Lower lobe of right lung (tissue), 2 donors: ENCODE measurements around the gene TRAPPC10. TPM values are rescaled to one million over a fixed set of nuclear protein-coding genes. Genes with fewer than 3 reads are reported as not detected.

Experiments
- ATAC-seq, 2 donors: fragments of 200-7000 bp; cut with Tn5 transposase; one replicate each; pipeline ENCODE4 v1.9.1; 2020 to 2022; ENCODE audit warnings: mild to moderate bottlenecking in 2 of 2, moderate library complexity in 2 of 2
- DNase-seq: peaks from one replicate; pipeline ENCODE4 v3.0.0-alpha.2; 2020
- H3K27ac ChIP-seq: fragments of 200-600 bp; one replicate; pipeline ENCODE4 v1.8.0; 2022
- H3K27me3 ChIP-seq: fragments of 200-600 bp; one replicate; pipeline ENCODE4 v1.8.0; 2022; ENCODE audit warnings: low read depth
- H3K36me3 ChIP-seq: fragments of 200-600 bp; one replicate; pipeline ENCODE4 v1.8.0; 2022; ENCODE audit warnings: mild to moderate bottlenecking
- H3K4me1 ChIP-seq: fragments of 200-600 bp; one replicate; pipeline ENCODE4 v1.8.0; 2022
- H3K4me3 ChIP-seq: fragments of 200-600 bp; one replicate; pipeline ENCODE4 v1.8.0; 2022; ENCODE audit warnings: mild to moderate bottlenecking
- H3K9me3 ChIP-seq: fragments of 200-600 bp; one replicate; pipeline ENCODE4 v1.8.0; 2022
- CTCF ChIP-seq: fragments of 200-600 bp; IDR thresholded peaks from one replicate; pipeline ENCODE4 v1.8.0; 2022; ENCODE audit warnings: antibody characterized with exemption, mild to moderate bottlenecking
- intact Hi-C: fragments of 100-400 bp; cut with DNase I; formaldehyde crosslinking; loops from one replicate; pipeline ENCODE4 v1.11.0; 2022
- total RNA-seq: library from RNA; stranded (reverse); fragmentation: NEBNext Ultra II Directional; extraction: Animal tissue kit (Norgen Biotek cat#: 25700); gene quantifications from one replicate; pipeline ENCODE4 v1.2.1, GENCODE V29; 2021
- donor health status: DM: no; HTN: yes; CAD: no; lungs with severe emphysema.

Gene TRAPPC10
- total RNA-seq, 1 donor from 2014 or later: 47.4 TPM

- no peak for DNase-seq
- Histone ChIP-seq H3K27me3 (no peaks in the 10 kb centered on the region), H3K4me3 (no peak overlapping the region), H3K4me1 (peaks cover 54% of the 10 kb centered on the region), H3K36me3 (peaks cover 100% of the 10 kb centered on the region), H3K9me3 (no peaks in the 10 kb centered on the region), H3K27ac (peak overlapping the region; percentile 69)
- no peak for TF ChIP-seq CTCF
- ATAC-seq: peak; percentile 35 to 61
- intact Hi-C loops: no loop called here
Measured at GRCh38 chr21:44082648-44083440, 70.7 kb downstream of the TRAPPC10 start.

DNA sequence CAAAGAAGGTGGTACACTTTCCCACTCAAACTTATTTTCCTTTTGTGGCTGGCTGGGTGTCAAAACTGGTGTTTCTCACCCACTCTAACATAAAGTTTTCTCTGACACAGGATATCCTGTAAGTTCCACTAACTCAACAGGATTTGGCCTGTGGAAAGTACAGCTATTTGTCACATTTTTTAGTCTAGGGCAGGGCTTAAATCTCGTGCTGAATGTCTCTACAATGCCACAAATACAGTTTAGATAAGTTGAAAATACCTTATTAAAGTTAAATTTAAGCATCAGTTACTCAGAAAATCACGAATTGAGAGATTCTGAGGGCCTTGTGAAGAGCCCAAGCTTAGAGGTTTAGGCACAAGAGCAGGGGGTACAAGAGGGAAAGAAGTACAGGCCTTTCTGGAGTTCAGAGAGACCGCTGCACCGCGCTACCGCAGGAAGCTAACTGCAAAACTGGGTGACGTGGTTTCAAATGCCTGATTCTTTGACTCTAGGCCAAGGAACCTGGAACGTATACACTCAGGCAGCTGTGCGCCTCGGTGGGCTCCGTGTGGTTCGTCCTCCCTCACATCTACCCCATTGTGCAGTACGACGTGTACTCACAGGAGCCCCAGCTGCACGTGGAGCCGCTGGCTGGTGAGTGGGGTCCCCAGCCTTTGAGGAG is 71.7 kb downstream of the TRAPPC10 start:
- H3K27ac ChIP-seq: peak overlapping the region; percentile 69
- intact Hi-C loops: no loop called here
- H3K27me3 ChIP-seq: no peaks in the 10 kb centered on the region
- peaks cover 99% of the 10 kb centered on the region for H3K36me3 ChIP-seq
- peak; percentile 36 to 47 for ATAC-seq
- no peaks in the 10 kb centered on the region for H3K9me3 ChIP-seq
- TF ChIP-seq CTCF: no peak
- peak overlapping the region; percentile 2 for H3K4me3 ChIP-seq
- peaks cover 61% of the 10 kb centered on the region for H3K4me1 ChIP-seq
- DNase-seq: no peak

- Histone ChIP-seq H3K27me3 (no peaks in the 10 kb centered on the region), H3K36me3 (peaks cover 98% of the 10 kb centered on the region), H3K4me3 (no peak overlapping the region), H3K27ac (peak overlapping the region; percentile 69), H3K9me3 (no peaks in the 10 kb centered on the region), H3K4me1 (peaks cover 61% of the 10 kb centered on the region)
- no peak for DNase-seq
- ATAC-seq: no peak
- no peak for TF ChIP-seq CTCF
- intact Hi-C loops: no loop called here
Measured at GRCh38 chr21:44084496-44085241, 72.6 kb downstream of the TRAPPC10 start.

GRCh38 chr21:44085491-44086321 is 73.6 kb downstream of the TRAPPC10 start:
- no peak for TF ChIP-seq CTCF
- Histone ChIP-seq H3K36me3 (peaks cover 98% of the 10 kb centered on the region), H3K4me3 (no peak overlapping the region), H3K27me3 (no peaks in the 10 kb centered on the region), H3K9me3 (no peaks in the 10 kb centered on the region), H3K27ac (peak overlapping the region; percentile 69), H3K4me1 (peaks cover 61% of the 10 kb centered on the region)
- ATAC-seq: no peak
- no peak for DNase-seq
- intact Hi-C loops: no loop called here
